ENCODE measurements around the gene HDAC4. TPM values are rescaled to one million over a fixed set of nuclear protein-coding genes. Genes with fewer than 3 reads are reported as not detected.
A peak's percentile ranks its signal among the peaks of the same experiment; 100 is the strongest.

The HDAC4 gene
- total and polyA plus RNA-seq, 2 of the 4 experiments (the other 2 are of a cell fraction) = 4.1 to 7.2 TPM

GRCh38 chr2:239252393-239252792 lies 148.4 kb downstream of the HDAC4 start:
- Histone ChIP-seq H3K9me3 (ENCODE audit: control insufficient read depth, insufficient read depth, low read length) (no peaks in the 10 kb centered on the region), H3K18ac (ENCODE audit: low read depth, low read length) (no peak overlapping the region), H3K9me1 (ENCODE audit: insufficient read depth, low read length) (peaks cover 19% of the 10 kb centered on the region), H4K91ac (ENCODE audit: insufficient read depth, low read depth, low read length) (peak overlapping the region; percentile 59; the same call in 1 of the 2 replicates), H3K79me1 (ENCODE audit: low read depth in 1 of 2, low read length in 2 of 2) (peaks cover 35 to 76% of the 10 kb centered on the region in 2 experiments), H2BK5ac (ENCODE audit: low read depth, low read length, poor library complexity, severe bottlenecking) (no peak overlapping the region), H3K23ac (ENCODE audit: low read depth, low read length) (no peak overlapping the region), H2AFZ (replicated peaks; ENCODE audit: low read length, poor library complexity) (no peak overlapping the region), H3K4me1 (ENCODE audit: control insufficient read depth, insufficient read depth, low read length) (peaks cover 19% of the 10 kb centered on the region), H3K9ac (ENCODE audit: low read depth, low read length) (no peak overlapping the region), H3K56ac (ENCODE audit: extremely low read depth, insufficient read depth, low read length) (no peak overlapping the region), H2AK9ac (replicated peaks; ENCODE audit: low read depth, low read length, poor library complexity) (no peak overlapping the region), H3K4me2 (ENCODE audit: low read depth, low read length) (no peak overlapping the region), H4K8ac (ENCODE audit: low read depth in 2 of 2, low read length in 2 of 2) (no peak overlapping the region; a peak in 1 of 4 replicates), H2AK5ac (ENCODE audit: low read depth, low read length) (peak overlapping the region; percentile 74), H3K27ac (ENCODE audit: insufficient read depth, low read length) (no peak overlapping the region), H3K27me3 (ENCODE audit: control insufficient read depth, insufficient read depth, low read length) (no peaks in the 10 kb centered on the region), H2BK120ac (ENCODE audit: low read depth, low read length) (0 out of 2 replicates have a peak overlapping the region, but pooled peaks have one; percentile 0), H3K4me3 (ENCODE audit: insufficient read depth, low read depth, low read length) (no peak overlapping the region), H3K4ac (ENCODE audit: low read depth, low read length) (peak overlapping the region; percentile 54), H4K20me1 (ENCODE audit: insufficient read depth, low read length) (no peaks in the 10 kb centered on the region), H2BK20ac (ENCODE audit: low read depth, low read length) (no peak overlapping the region), H4K5ac (ENCODE audit: low read depth, low read length) (no peak overlapping the region), H3K14ac (replicated peaks; ENCODE audit: low read depth, low read length) (peak overlapping the region; percentile 22; the same call in 1 of the 2 replicates), H3K36me3 (ENCODE audit: control insufficient read depth, insufficient read depth, low read length) (no peaks in the 10 kb centered on the region), H2BK15ac (ENCODE audit: low read depth, low read length) (peak overlapping the region; percentile 44; the same call in 1 of the 3 replicates)
- in situ Hi-C loops (cut with MboI; ENCODE audit: low sequenced_read_pairs) (no loop called here), intact Hi-C loops (cut with micrococcal nuclease) (no loop called here), dilution Hi-C loops (cut with HindIII; ENCODE audit: low sequenced_read_pairs, unreplicated experiment) (no loop called here)
- ChIA-PET POLR2A (ENCODE audit: unreplicated experiment) (no interaction called here), CTCF (interaction anchor here (0.6 kb wide), 1 partner anchor 54 kb away, joined by 4 read pairs; no protein-coding TSS in a partner anchor)
- DNase-seq (no peak), ATAC-seq (ENCODE audit: low read depth) (no peak)
- BruUV-seq (replicated peaks) = no TSS peak
- no peak for TF ChIP-seq RFX5 (IDR thresholded peaks at IDR 0.05; ENCODE audit: low read depth, low read length)
- TF ChIP-seq CEBPB (IDR thresholded peaks at IDR 0.05; ENCODE audit: low read depth, low read length) = no peak
- TF ChIP-seq MAZ (IDR thresholded peaks at IDR 0.05; ENCODE audit: borderline replicate concordance, low read depth, low read length) = no peak
- no peak for TF ChIP-seq SMC3 (IDR thresholded peaks at IDR 0.05; ENCODE audit: low read depth, low read length)
- no peak for TF ChIP-seq RCOR1 (IDR thresholded peaks at IDR 0.05; ENCODE audit: insufficient replicate concordance, low read length)
- no peak for TF ChIP-seq POLR2A (IDR thresholded peaks at IDR 0.05; ENCODE audit: low read depth, low read length)
- no peak for TF ChIP-seq CHD1 (IDR thresholded peaks at IDR 0.05; ENCODE audit: low read depth, low read length)
- TF ChIP-seq MXI1 (IDR thresholded peaks at IDR 0.05; ENCODE audit: borderline replicate concordance, low read depth, low read length) = no peak
- no peak for TF ChIP-seq RAD21 (IDR thresholded peaks at IDR 0.05; ENCODE audit: low read length)
- TF ChIP-seq USF2 (IDR thresholded peaks at IDR 0.05; ENCODE audit: low read depth, low read length) = no peak
- no peak for TF ChIP-seq BHLHE40 (IDR thresholded peaks at IDR 0.05; ENCODE audit: low read depth, low read length)
- TF ChIP-seq FOS (IDR thresholded peaks at IDR 0.05; ENCODE audit: low read depth, low read length) = no peak
- no peak for TF ChIP-seq ELK1 (IDR thresholded peaks at IDR 0.05; ENCODE audit: borderline replicate concordance, low read depth, low read length)
- no peak for TF ChIP-seq NFE2L2 (IDR thresholded peaks at IDR 0.05; ENCODE audit: low read depth, low read length)
- TF ChIP-seq MAFK (IDR thresholded peaks at IDR 0.05; ENCODE audit: low read depth, low read length) = no peak
- 95% methylated on average over 3 of the region's 8 CpGs; no CpG with 5 or more reads in 1 of the 2 experiments for WGBS, 2 experiments (ENCODE audit: extremely low coverage in 2 of 2, insufficient read length in 1 of 2)

Measured in IMR-90 (cell line).